Esophagus squamous epithelium (tissue), 4 donors: ENCODE data around the gene SPC24.

Experiments used
- CTCF ChIP-seq, 6 experiments: fragments of 450-650 bp in 4 of 6; fragments of 200-600 bp in 2 of 6; sonication (generic) in 2 of 6; IDR thresholded peaks; one replicate each; pipeline ENCODE4 v1.5.1; 2016 to 2019; ENCODE audit warnings: antibody characterized with exemption in 6 of 6, mild to moderate bottlenecking in 4 of 6, moderate library complexity in 4 of 6
- POLR2A ChIP-seq, 4 donors: fragments of 450-650 bp; IDR thresholded peaks; one replicate each; pipeline ENCODE4 v1.6.1; 2017; ENCODE audit warnings: antibody characterized with exemption in 4 of 4, mild to moderate bottlenecking in 4 of 4, moderate library complexity in 3 of 4

- no peak for TF ChIP-seq CTCF (IDR thresholded peaks at IDR 0.05)
- TF ChIP-seq POLR2A (IDR thresholded peaks at IDR 0.05), result no peak
These were observed 43.8 kb downstream of the SPC24 start for GRCh38 chr19:11111771-11112144.
